Middle frontal gyrus (tissue), 1 donor: ENCODE measurements around the gene DAAM1.

Experiments used
- DNase-seq: peaks from one replicate; pipeline ENCODE4 v3.0.0-alpha.2; 2015; ENCODE audit warnings: low spot score; ENCODE audit errors: extremely low spot score

The DAAM1 gene

GRCh38 chr14:59188461-59189090 lies at the start of gene DAAM1:
DAAM1 (plus strand) TSS chr14:59188667; CDS start chr14:59263478, 74,811 bp downstream.
- peak; percentile 96 for DNase-seq

GRCh38 chr14:59139324-59139723 lies 49.1 kb upstream of the DAAM1 start:
- no peak for DNase-seq

- DNase-seq = no peak
Measured at GRCh38 chr14:59140106-59140843, 48.2 kb upstream of the DAAM1 start.

- DNase-seq = no peak
Measured at GRCh38 chr14:59146484-59146883, 42.0 kb upstream of the DAAM1 start.

GRCh38 chr14:59147007-59147406 lies 41.5 kb upstream of the DAAM1 start:
- no peak for DNase-seq

GRCh38 chr14:59148334-59148900 lies 40.0 kb upstream of the DAAM1 start:
- DNase-seq = no peak

GRCh38 chr14:59150990-59151389 lies 37.5 kb upstream of the DAAM1 start:
- no peak for DNase-seq

GRCh38 chr14:59154373-59154772 lies 34.1 kb upstream of the DAAM1 start:
- no peak for DNase-seq

GRCh38 chr14:59155886-59156285 lies 32.6 kb upstream of the DAAM1 start:
- no peak for DNase-seq

GRCh38 chr14:59159169-59159568 lies 29.3 kb upstream of the DAAM1 start:
- DNase-seq = no peak

GRCh38 chr14:59160506-59160905 lies 28.0 kb upstream of the DAAM1 start:
- DNase-seq = no peak

- no peak for DNase-seq
Measured at GRCh38 chr14:59161561-59162175, 26.8 kb upstream of the DAAM1 start.

- no peak for DNase-seq
Measured at GRCh38 chr14:59166258-59166657, 22.2 kb upstream of the DAAM1 start.

GRCh38 chr14:59175404-59175803 lies 13.1 kb upstream of the DAAM1 start:
- DNase-seq = no peak

GRCh38 chr14:59176765-59177164 lies 11.7 kb upstream of the DAAM1 start:
- no peak for DNase-seq

GRCh38 chr14:59177262-59177661 lies 11.2 kb upstream of the DAAM1 start:
- DNase-seq = no peak

- DNase-seq = no peak
Measured at GRCh38 chr14:59181791-59182190, 6.7 kb upstream of the DAAM1 start.

- DNase-seq = no peak
Measured at GRCh38 chr14:59182641-59183040, 5.8 kb upstream of the DAAM1 start.

- DNase-seq = no peak
Measured at GRCh38 chr14:59183150-59183549, 5.3 kb upstream of the DAAM1 start.

- no peak for DNase-seq
Measured at GRCh38 chr14:59184396-59184795, 4.1 kb upstream of the DAAM1 start.

GRCh38 chr14:59185676-59186075 lies 2.8 kb upstream of the DAAM1 start:
- no peak for DNase-seq

- DNase-seq = no peak
Measured at GRCh38 chr14:59186306-59186705, 2.2 kb upstream of the DAAM1 start.
